IPS-20b (cell line): ENCODE measurements around the gene HK2.

Source experiments
- H3K27ac ChIP-seq: one replicate; pipeline ENCODE4 v1.5.1; 2013; ENCODE audit warnings: low read length
- H3K27me3 ChIP-seq: 2 replicates; pipeline ENCODE4 v1.6.1; 2013; ENCODE audit warnings: mild to moderate bottlenecking, low read length, inconsistent platforms; ENCODE audit not compliant: insufficient read depth
- H3K36me3 ChIP-seq: 2 replicates; pipeline ENCODE4 v1.6.1; 2013; ENCODE audit warnings: low read depth, mild to moderate bottlenecking, inconsistent platforms, low read length, moderate library complexity; ENCODE audit not compliant: insufficient read depth
- H3K4me1 ChIP-seq: 2 replicates; pipeline ENCODE4 v1.6.1; 2013; ENCODE audit warnings: mild to moderate bottlenecking, control low read depth, inconsistent platforms, low read length, moderate library complexity; ENCODE audit not compliant: insufficient read depth
- H3K4me3 ChIP-seq: 2 replicates; pipeline ENCODE4 v1.5.1; 2013; ENCODE audit warnings: mild to moderate bottlenecking, low read length, inconsistent platforms
- H3K9ac ChIP-seq: 2 replicates; pipeline ENCODE4 v1.6.1; 2013; ENCODE audit warnings: low read depth, mild to moderate bottlenecking, inconsistent platforms, low read length, moderate library complexity
- H3K9me3 ChIP-seq: 2 replicates; pipeline ENCODE4 v1.6.1; 2013; ENCODE audit warnings: mild to moderate bottlenecking, low read depth, low read length, inconsistent platforms; ENCODE audit not compliant: insufficient read depth

Gene HK2

GRCh38 chr2:74916394-74916793, 82.5 kb downstream of the HK2 start:
- Histone ChIP-seq H3K4me3 (no peak overlapping the region), H3K9ac (no peak overlapping the region), H3K4me1 (no peaks in the 10 kb centered on the region), H3K27me3 (no peaks in the 10 kb centered on the region; the same call in 1 of the 2 replicates), H3K36me3 (no peaks in the 10 kb centered on the region), H3K9me3 (no peaks in the 10 kb centered on the region), H3K27ac (no peak overlapping the region)

GRCh38 chr2:74917702-74918619, 84.0 kb downstream of the HK2 start:
- H3K27me3 ChIP-seq, result no peaks in the 10 kb centered on the region; the same call in 1 of the 2 replicates
- no peak overlapping the region for H3K9ac ChIP-seq
- no peak overlapping the region for H3K27ac ChIP-seq
- no peaks in the 10 kb centered on the region for H3K36me3 ChIP-seq
- no peak overlapping the region for H3K4me3 ChIP-seq
- H3K4me1 ChIP-seq, result no peaks in the 10 kb centered on the region
- H3K9me3 ChIP-seq, result no peaks in the 10 kb centered on the region

GRCh38 chr2:74919827-74920226, 85.9 kb downstream of the HK2 start:
- H3K9me3 ChIP-seq, result no peaks in the 10 kb centered on the region
- H3K9ac ChIP-seq, result no peak overlapping the region
- no peaks in the 10 kb centered on the region; the same call in 1 of the 2 replicates for H3K27me3 ChIP-seq
- H3K4me1 ChIP-seq, result no peaks in the 10 kb centered on the region
- H3K27ac ChIP-seq, result no peak overlapping the region
- H3K36me3 ChIP-seq, result no peaks in the 10 kb centered on the region
- H3K4me3 ChIP-seq, result peak overlapping the region; percentile 64; the same call in 1 of the 2 replicates

GRCh38 chr2:74921236-74921736, 87.4 kb downstream of the HK2 start:
- H3K27me3 ChIP-seq, result no peaks in the 10 kb centered on the region; the same call in 1 of the 2 replicates
- no peaks in the 10 kb centered on the region for H3K4me1 ChIP-seq
- no peaks in the 10 kb centered on the region for H3K9me3 ChIP-seq
- H3K36me3 ChIP-seq, result no peaks in the 10 kb centered on the region
- H3K4me3 ChIP-seq, result no peak overlapping the region
- no peak overlapping the region for H3K27ac ChIP-seq
- no peak overlapping the region for H3K9ac ChIP-seq

- Histone ChIP-seq H3K4me1 (no peaks in the 10 kb centered on the region), H3K36me3 (no peaks in the 10 kb centered on the region), H3K9me3 (no peaks in the 10 kb centered on the region), H3K27ac (no peak overlapping the region), H3K4me3 (no peak overlapping the region), H3K9ac (no peak overlapping the region), H3K27me3 (no peaks in the 10 kb centered on the region; the same call in 1 of the 2 replicates)
Observed at GRCh38 chr2:74922592-74923227, 88.8 kb downstream of the HK2 start.

GRCh38 chr2:74924463-74925265, 90.7 kb downstream of the HK2 start:
- Histone ChIP-seq H3K9ac (no peak overlapping the region), H3K36me3 (no peaks in the 10 kb centered on the region), H3K9me3 (no peaks in the 10 kb centered on the region), H3K27ac (no peak overlapping the region), H3K27me3 (no peaks in the 10 kb centered on the region; the same call in 1 of the 2 replicates), H3K4me1 (no peaks in the 10 kb centered on the region), H3K4me3 (no peak overlapping the region)

GRCh38 chr2:74925361-74925786, 91.4 kb downstream of the HK2 start:
- H3K27me3 ChIP-seq, result no peaks in the 10 kb centered on the region; the same call in 1 of the 2 replicates
- H3K36me3 ChIP-seq, result no peaks in the 10 kb centered on the region
- H3K4me3 ChIP-seq, result no peak overlapping the region
- H3K9me3 ChIP-seq, result no peaks in the 10 kb centered on the region
- H3K9ac ChIP-seq, result no peak overlapping the region
- no peak overlapping the region for H3K27ac ChIP-seq
- no peaks in the 10 kb centered on the region for H3K4me1 ChIP-seq

GRCh38 chr2:74927621-74928020, 93.7 kb downstream of the HK2 start:
- Histone ChIP-seq H3K9me3 (no peaks in the 10 kb centered on the region), H3K27ac (no peak overlapping the region), H3K9ac (no peak overlapping the region), H3K36me3 (no peaks in the 10 kb centered on the region), H3K4me1 (no peaks in the 10 kb centered on the region), H3K27me3 (no peaks in the 10 kb centered on the region), H3K4me3 (no peak overlapping the region)

GRCh38 chr2:74930811-74931486, 97.0 kb downstream of the HK2 start:
- Histone ChIP-seq H3K4me1 (no peaks in the 10 kb centered on the region), H3K27me3 (no peaks in the 10 kb centered on the region)

GRCh38 chr2:74931940-74932339, 98.0 kb downstream of the HK2 start:
- no peak overlapping the region for H3K9ac ChIP-seq
- H3K27ac ChIP-seq, result no peak overlapping the region
- H3K9me3 ChIP-seq, result no peaks in the 10 kb centered on the region
- H3K4me3 ChIP-seq, result no peak overlapping the region
- H3K36me3 ChIP-seq, result no peaks in the 10 kb centered on the region
- no peaks in the 10 kb centered on the region for H3K27me3 ChIP-seq
- H3K4me1 ChIP-seq, result no peaks in the 10 kb centered on the region

More at GRCh38 chr2:74930811-74931486, 97.0 kb downstream of the HK2 start:
- Histone ChIP-seq H3K9ac (no peak overlapping the region), H3K27ac (no peak overlapping the region), H3K4me3 (no peak overlapping the region), H3K36me3 (no peaks in the 10 kb centered on the region), H3K9me3 (no peaks in the 10 kb centered on the region)

- Histone ChIP-seq H3K4me3 (no peak overlapping the region), H3K9me3 (no peaks in the 10 kb centered on the region), H3K27ac (no peak overlapping the region), H3K36me3 (no peaks in the 10 kb centered on the region), H3K9ac (no peak overlapping the region), H3K4me1 (no peaks in the 10 kb centered on the region), H3K27me3 (no peaks in the 10 kb centered on the region)
Observed at GRCh38 chr2:74935975-74936391, 102.1 kb downstream of the HK2 start.
